ENCODE measurements around the gene CTTN. TPM values are rescaled to one million over a fixed set of nuclear protein-coding genes. Genes with fewer than 3 reads are reported as not detected.

CTTN gene
- total and polyA plus RNA-seq, 2 of the 13 experiments (the other 11 are each of a cell fraction or from before 2014, with no cell fraction given): 84.4 to 114 TPM

DNA sequence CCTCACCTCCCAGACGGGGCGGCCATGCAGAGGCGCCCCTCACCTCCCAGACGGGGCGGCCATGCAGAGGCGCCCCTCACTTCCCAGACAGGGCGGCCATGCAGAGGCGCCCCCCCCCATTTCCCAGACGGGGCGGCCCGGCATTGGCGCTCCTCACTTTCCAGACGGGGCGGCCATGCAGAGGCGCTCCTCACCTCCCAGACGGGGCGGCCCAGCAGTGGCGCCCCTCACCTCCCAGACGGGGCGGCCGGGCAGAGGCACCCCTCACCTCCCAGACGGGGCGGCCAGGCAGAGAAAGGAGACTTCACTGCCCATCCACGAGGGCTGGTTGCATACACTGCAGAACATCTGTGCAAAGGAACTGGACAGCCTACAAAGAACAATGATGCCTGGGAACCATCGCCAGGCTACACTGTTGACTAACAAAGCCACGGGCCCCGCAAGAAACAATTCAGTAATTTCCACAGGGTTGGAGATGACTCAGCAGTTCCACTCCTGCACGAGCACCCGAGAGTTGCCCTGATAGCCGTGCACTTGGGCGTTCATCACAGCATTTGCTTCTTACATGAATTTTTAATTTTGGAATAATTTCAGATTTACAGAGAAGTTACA, 58.7 kb downstream of the CTTN start (continued):
- TF ChIP-seq, protein P1, sequence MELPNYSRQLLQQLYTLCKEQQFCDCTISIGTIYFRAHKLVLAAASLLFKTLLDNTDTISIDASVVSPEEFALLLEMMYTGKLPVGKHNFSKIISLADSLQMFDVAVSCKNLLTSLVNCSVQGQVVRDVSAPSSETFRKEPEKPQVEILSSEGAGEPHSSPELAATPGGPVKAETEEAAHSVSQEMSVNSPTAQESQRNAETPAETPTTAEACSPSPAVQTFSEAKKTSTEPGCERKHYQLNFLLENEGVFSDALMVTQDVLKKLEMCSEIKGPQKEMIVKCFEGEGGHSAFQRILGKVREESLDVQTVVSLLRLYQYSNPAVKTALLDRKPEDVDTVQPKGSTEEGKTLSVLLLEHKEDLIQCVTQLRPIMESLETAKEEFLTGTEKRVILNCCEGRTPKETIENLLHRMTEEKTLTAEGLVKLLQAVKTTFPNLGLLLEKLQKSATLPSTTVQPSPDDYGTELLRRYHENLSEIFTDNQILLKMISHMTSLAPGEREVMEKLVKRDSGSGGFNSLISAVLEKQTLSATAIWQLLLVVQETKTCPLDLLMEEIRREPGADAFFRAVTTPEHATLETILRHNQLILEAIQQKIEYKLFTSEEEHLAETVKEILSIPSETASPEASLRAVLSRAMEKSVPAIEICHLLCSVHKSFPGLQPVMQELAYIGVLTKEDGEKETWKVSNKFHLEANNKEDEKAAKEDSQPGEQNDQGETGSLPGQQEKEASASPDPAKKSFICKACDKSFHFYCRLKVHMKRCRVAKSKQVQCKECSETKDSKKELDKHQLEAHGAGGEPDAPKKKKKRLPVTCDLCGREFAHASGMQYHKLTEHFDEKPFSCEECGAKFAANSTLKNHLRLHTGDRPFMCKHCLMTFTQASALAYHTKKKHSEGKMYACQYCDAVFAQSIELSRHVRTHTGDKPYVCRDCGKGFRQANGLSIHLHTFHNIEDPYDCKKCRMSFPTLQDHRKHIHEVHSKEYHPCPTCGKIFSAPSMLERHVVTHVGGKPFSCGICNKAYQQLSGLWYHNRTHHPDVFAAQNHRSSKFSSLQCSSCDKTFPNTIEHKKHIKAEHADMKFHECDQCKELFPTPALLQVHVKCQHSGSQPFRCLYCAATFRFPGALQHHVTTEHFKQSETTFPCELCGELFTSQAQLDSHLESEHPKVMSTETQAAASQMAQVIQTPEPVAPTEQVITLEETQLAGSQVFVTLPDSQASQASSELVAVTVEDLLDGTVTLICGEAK (IDR thresholded peaks at IDR 0.05): no peak
- TF ChIP-seq, protein P1 (CRISPR knock-in tag; IDR thresholded peaks at IDR 0.05): no peak
- no peak for TF ChIP-seq PHF5A (CRISPR knock-in tag; IDR thresholded peaks at IDR 0.05; ENCODE audit: low read depth, unreplicated experiment)
- TF ChIP-seq ZNF777 (CRISPR knock-in tag; IDR thresholded peaks at IDR 0.05): peak; percentile 57; the same call in 1 of the 2 replicates
- no peak for TF ChIP-seq SIX4 (CRISPR knock-in tag; IDR thresholded peaks at IDR 0.05)
- no peak for TF ChIP-seq DR1 (CRISPR knock-in tag; IDR thresholded peaks at IDR 0.05)
- TF ChIP-seq ZBTB20 (CRISPR knock-in tag; IDR thresholded peaks at IDR 0.05; ENCODE audit: borderline replicate concordance, low read depth): no peak
- no peak for TF ChIP-seq NR2F1 (CRISPR knock-in tag; IDR thresholded peaks at IDR 0.05)
- no peak for TF ChIP-seq ZNF234 (CRISPR knock-in tag; conservative IDR thresholded peaks at IDR 0.05)
- TF ChIP-seq ZNF784 (CRISPR knock-in tag; IDR thresholded peaks at IDR 0.05; ENCODE audit: borderline replicate concordance): no peak
- TF ChIP-seq MAFK (conservative IDR thresholded peaks at IDR 0.05 in 1 of 2, IDR thresholded peaks at IDR 0.05 in 1 of 2; ENCODE audit: low read length in 2 of 2): peak; percentile 75 to 86
- no peak for TF ChIP-seq ZEB1 (IDR thresholded peaks at IDR 0.05; ENCODE audit: insufficient replicate concordance, low read depth)

Measured in HepG2 (cell line).